Suprapubic skin (tissue), 4 donors: ENCODE measurements around the gene TTC19.

Source experiments
- CTCF ChIP-seq, 2 donors: fragments of 200-600 bp in 1 of 2; fragments of 450-650 bp in 1 of 2; sonication (generic) in 1 of 2; IDR thresholded peaks; one replicate each; pipeline ENCODE4 v1.5.1; 2016 to 2019; ENCODE audit warnings: antibody characterized with exemption in 2 of 2, mild to moderate bottlenecking in 1 of 2, moderate library complexity in 1 of 2
- EP300 ChIP-seq: sonication (generic); formaldehyde crosslinking; IDR thresholded peaks from one replicate; pipeline ENCODE4 v1.6.1; 2017; ENCODE audit warnings: antibody characterized with exemption
- POLR2A ChIP-seq, 2 donors: fragments of 450-650 bp; IDR thresholded peaks; one replicate each; pipeline ENCODE4 v1.6.1; 2017; ENCODE audit warnings: antibody characterized with exemption in 2 of 2, mild to moderate bottlenecking in 2 of 2, moderate library complexity in 2 of 2
- POLR2AphosphoS5 ChIP-seq, 3 donors: sonication (generic); formaldehyde crosslinking; IDR thresholded peaks; one replicate each; pipeline ENCODE4 v1.6.1; 2017; ENCODE audit warnings: antibody characterized with exemption in 3 of 3

GRCh38 chr17:15952048-15952532 lies 47.5 kb upstream of the TTC19 start:
- no peak for TF ChIP-seq CTCF (IDR thresholded peaks at IDR 0.05)
- TF ChIP-seq POLR2A (IDR thresholded peaks at IDR 0.05): no peak
- TF ChIP-seq POLR2AphosphoS5 (IDR thresholded peaks at IDR 0.05): no peak
- no peak for TF ChIP-seq EP300
